Gastrocnemius medialis (tissue), 4 donors: Measurements from ENCODE around the gene CHST3. TPM values are rescaled to one million over a fixed set of nuclear protein-coding genes. Genes with fewer than 3 reads are reported as not detected.
"Not testable (repeated sequence)": the region's sequence is repeated elsewhere in the genome, so short reads cannot be mapped to it uniquely, and the experiment has no call there.

Experiments used
- ATAC-seq, 2 donors: fragments of 150-250 bp; one replicate each; pipeline ENCODE4 v1.9.1; 2016
- DNase-seq, 2 donors: peaks; one replicate each; pipeline ENCODE4 v3.0.0-alpha.2; 2019
- H3K27ac ChIP-seq, 4 donors: fragments of 200-600 bp; sonication (generic); 1 replicate in 1 of 4; 2 replicates in 3 of 4; pipeline ENCODE4 v1.5.1; 2016 to 2018; ENCODE audit warnings: mild to moderate bottlenecking in 2 of 4, moderate library complexity in 1 of 4
- H3K27me3 ChIP-seq, 3 donors: fragments of 200-600 bp; sonication (generic) in 2 of 3; 1 replicate in 1 of 3; 2 replicates in 2 of 3; pipeline versions ENCODE4 v1.5.1 to v1.6.0; 2016 to 2019; ENCODE audit warnings: mild to moderate bottlenecking in 1 of 3, moderate library complexity in 1 of 3
- H3K36me3 ChIP-seq, 2 donors: fragments of 200-600 bp; sonication (generic) in 1 of 2; one replicate each; pipeline ENCODE4 v1.5.1; 2017 to 2018
- H3K4me1 ChIP-seq, 2 donors: fragments of 200-600 bp; sonication (generic) in 1 of 2; one replicate each; pipeline ENCODE4 v1.5.1; 2016 to 2017; ENCODE audit warnings: mild to moderate bottlenecking in 2 of 2
- H3K4me3 ChIP-seq, 4 donors: fragments of 200-600 bp; sonication (generic) in 3 of 4; 1 replicate in 1 of 4; 2 replicates in 3 of 4; pipeline ENCODE4 v1.5.1; 2016 to 2019; ENCODE audit warnings: mild to moderate bottlenecking in 2 of 4
- H3K9me3 ChIP-seq, 3 donors: fragments of 200-600 bp; sonication (generic) in 2 of 3; 1 replicate in 1 of 3; 2 replicates in 2 of 3; pipeline ENCODE4 v1.5.1; 2016 to 2019
- POLR2A ChIP-seq, 2 donors: fragments of 450-650 bp; IDR thresholded peaks; one replicate each; pipeline ENCODE4 v1.6.1; 2017; ENCODE audit warnings: antibody characterized with exemption in 2 of 2, mild to moderate bottlenecking in 2 of 2, moderate library complexity in 2 of 2
- in situ Hi-C, 4 donors: fragments of 200-750 bp; cut with MboI; loops; one replicate each; pipeline versions ENCODE4 v1.15.0 to v1.8.0; 2017; ENCODE audit warnings: low sequenced_read_pairs in 4 of 4
- intact Hi-C: fragments of 100-400 bp; cut with DNase I; formaldehyde crosslinking; loops from one replicate; pipeline ENCODE4 v1.15.1; 2023; ENCODE audit warnings: low total_unique reads
- total RNA-seq, 4 donors: library from RNA; depleted of rRNA; stranded (reverse); fragments of >200 nt; gene quantifications; one replicate each; pipeline versions ENCODE4 v1.1.0 to v1.2.3, GENCODE V29; 2016
- TF ChIP-seq, protein P1 (sequence below), 5 experiments: fragments of 450-650 bp in 3 of 5; fragments of 200-600 bp in 2 of 5; sonication (generic) in 2 of 5; IDR thresholded peaks in 4 of 5; conservative IDR thresholded peaks in 1 of 5; 1 replicate in 4 of 5; 2 replicates in 1 of 5; pipeline ENCODE4 v1.5.1; 2016 to 2019; ENCODE audit warnings: antibody characterized with exemption in 5 of 5, mild to moderate bottlenecking in 3 of 5, moderate library complexity in 3 of 5

The CHST3 gene
- total RNA-seq, 4 donors from 2014 or later: 11.5 to 31.6 (median 16.3) TPM

DNA sequence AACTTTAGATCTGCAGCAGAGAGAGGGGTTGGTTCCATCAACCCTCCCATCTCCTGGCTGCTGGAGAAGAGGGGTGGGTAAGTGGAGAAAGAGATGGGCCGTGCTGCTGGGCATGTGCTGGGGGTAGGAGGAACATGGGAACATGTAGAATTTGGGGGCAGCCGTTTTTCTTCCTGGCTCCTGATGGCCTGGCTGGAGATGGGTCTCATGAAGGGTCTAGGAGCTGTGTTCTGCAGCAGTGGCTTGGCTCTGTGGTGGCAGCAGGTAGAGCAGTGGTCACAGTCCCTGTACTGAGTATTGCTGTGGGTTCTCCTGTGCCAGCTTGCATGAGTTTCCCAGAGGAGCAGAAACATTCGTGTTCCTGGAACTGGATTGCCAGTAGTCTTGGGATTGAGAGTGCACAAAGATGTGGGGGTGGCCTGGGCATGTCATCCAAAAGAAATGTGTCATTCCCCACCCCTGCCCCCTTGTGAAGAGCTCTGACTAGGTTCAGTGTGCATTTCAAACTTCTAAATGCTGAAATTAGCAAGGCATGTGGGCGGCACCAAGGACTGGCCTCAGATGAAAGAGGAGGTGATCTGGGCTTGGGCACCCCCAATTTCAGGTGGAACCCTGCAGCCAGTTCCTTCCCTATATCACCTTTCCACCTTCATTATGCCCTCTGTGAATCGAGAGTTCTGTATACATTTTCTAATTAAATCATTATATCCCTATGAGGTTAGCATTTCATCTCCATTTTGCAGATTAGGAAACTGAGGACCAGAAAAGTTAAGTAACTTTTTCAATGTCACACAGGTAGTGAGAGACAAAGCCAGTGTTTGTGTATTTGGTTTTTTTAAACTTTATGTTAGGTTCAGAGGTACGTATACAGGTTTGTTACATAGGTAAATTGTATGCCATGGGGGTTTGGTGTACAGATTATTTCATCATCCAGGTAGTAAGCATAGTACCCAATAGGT is 2.1 kb downstream of the CHST3 start:
- Histone ChIP-seq H3K27me3 (no peaks in the 10 kb centered on the region), H3K9me3 (no peaks in the 10 kb centered on the region), H3K27ac (peak overlapping the region; percentile 96 to 99 (median 97)), H3K4me3 (peak overlapping the region; percentile 73 to 83 (median 79)), H3K36me3 (no peaks in the 10 kb centered on the region), H3K4me1 (peaks cover 62 to 72% of the 10 kb centered on the region in 2 donors)
- TF ChIP-seq, protein P1, sequence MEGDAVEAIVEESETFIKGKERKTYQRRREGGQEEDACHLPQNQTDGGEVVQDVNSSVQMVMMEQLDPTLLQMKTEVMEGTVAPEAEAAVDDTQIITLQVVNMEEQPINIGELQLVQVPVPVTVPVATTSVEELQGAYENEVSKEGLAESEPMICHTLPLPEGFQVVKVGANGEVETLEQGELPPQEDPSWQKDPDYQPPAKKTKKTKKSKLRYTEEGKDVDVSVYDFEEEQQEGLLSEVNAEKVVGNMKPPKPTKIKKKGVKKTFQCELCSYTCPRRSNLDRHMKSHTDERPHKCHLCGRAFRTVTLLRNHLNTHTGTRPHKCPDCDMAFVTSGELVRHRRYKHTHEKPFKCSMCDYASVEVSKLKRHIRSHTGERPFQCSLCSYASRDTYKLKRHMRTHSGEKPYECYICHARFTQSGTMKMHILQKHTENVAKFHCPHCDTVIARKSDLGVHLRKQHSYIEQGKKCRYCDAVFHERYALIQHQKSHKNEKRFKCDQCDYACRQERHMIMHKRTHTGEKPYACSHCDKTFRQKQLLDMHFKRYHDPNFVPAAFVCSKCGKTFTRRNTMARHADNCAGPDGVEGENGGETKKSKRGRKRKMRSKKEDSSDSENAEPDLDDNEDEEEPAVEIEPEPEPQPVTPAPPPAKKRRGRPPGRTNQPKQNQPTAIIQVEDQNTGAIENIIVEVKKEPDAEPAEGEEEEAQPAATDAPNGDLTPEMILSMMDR (IDR thresholded peaks at IDR 0.05 in 4 of 5, conservative IDR thresholded peaks at IDR 0.05 in 1 of 5): no peak
- no peak for TF ChIP-seq POLR2A (IDR thresholded peaks at IDR 0.05)
- in situ Hi-C loops: loop anchor here in 3 of 4 donors (25.0 kb wide), 1 partner anchor 371 kb away; no protein-coding TSS in a partner anchor
- no peak for ATAC-seq
- intact Hi-C loops: no loop called here
- no peak for DNase-seq

DNA sequence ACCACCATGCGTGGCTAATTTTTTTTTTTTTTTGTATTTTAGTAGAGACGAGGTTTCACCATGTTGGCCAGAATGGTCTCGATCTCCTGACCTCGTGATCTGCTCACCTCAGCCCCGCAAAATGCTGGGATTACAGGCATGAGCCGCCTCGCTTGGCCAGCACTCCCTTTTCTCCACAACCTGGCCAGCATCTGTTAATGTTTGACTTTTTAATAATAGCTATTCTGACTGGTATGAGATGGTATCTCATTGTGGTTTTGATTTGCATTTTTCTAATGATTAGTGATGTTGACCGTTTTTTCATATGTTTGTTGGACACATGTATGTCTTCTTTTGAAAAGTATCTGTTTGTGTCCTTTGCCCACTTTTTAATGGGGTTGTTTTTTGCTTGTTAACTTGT is 3.8 kb downstream of the CHST3 start:
- DNase-seq, H3K27me3 ChIP-seq, ATAC-seq, H3K36me3 ChIP-seq, H3K4me3 ChIP-seq, H3K9me3 ChIP-seq, intact Hi-C loops: not testable (repeated sequence)
- H3K4me1 ChIP-seq: peaks cover 74 to 82% of the 10 kb centered on the region in 2 donors
- in situ Hi-C loops: loop anchor here in 3 of 4 donors (25.0 kb wide), 1 partner anchor 369 kb away; no protein-coding TSS in a partner anchor
- peak overlapping the region in 2 of 4 donors; percentile 91 to 93 for H3K27ac ChIP-seq

DNA sequence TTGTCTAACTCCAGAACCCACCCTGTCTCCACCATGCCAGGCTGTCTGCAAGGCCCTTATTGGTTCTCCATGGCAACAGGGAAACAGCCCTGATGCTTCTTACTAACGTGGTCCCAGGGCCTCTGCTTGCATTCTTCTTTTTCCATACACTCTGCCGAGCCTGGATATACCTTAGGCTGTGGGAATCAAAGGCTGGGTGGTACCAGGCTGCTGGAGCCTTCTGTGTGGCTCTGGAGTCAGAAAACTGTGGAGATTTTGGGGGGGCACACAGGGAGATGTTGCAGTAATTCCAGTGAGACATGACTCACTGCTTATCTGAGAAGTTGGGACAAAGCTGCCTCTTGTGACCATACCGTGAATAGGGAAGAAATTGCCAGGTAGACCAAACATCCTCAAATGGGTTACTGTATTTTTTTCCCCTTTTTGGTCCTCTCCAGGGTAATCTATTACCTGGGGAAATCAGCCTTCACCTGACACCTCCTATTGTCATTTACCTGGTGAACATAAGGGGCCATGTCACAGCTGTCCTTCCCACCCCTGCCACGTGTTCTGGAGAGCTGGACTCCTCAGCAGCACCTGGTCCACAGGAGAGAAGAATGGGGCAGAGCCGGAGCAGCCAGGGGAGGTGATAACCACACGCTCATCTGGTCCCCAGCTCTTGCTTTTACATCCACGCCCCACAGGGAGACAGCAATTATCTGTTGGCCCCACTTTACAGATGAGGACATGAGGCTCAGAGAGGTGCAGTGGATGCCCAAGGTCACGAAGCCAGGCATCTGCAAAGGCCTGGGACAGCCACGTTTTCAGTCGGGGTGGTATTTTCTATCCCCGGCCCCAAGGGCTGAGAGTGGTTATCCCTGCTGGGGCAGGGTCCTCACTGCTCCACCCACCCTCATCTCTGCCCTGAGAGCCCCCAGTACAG is 4.6 kb downstream of the CHST3 start:
- H3K4me1 ChIP-seq: peaks cover 78 to 85% of the 10 kb centered on the region in 2 donors
- no peaks in the 10 kb centered on the region for H3K36me3 ChIP-seq
- H3K27ac ChIP-seq: peak overlapping the region; percentile 54 to 93 (median 84)
- H3K4me3 ChIP-seq: no peak overlapping the region
- ATAC-seq (no peak), DNase-seq (no peak)
- TF ChIP-seq, protein P1 (IDR thresholded peaks at IDR 0.05 in 4 of 5, conservative IDR thresholded peaks at IDR 0.05 in 1 of 5): no peak
- no peak for TF ChIP-seq POLR2A (IDR thresholded peaks at IDR 0.05)
- intact Hi-C loops (no loop called here), in situ Hi-C loops (loop anchor here in 3 of 4 donors (25.0 kb wide), 1 partner anchor 368 kb away; no protein-coding TSS in a partner anchor)
- H3K9me3 ChIP-seq: no peaks in the 10 kb centered on the region
- no peaks in the 10 kb centered on the region for H3K27me3 ChIP-seq

DNA sequence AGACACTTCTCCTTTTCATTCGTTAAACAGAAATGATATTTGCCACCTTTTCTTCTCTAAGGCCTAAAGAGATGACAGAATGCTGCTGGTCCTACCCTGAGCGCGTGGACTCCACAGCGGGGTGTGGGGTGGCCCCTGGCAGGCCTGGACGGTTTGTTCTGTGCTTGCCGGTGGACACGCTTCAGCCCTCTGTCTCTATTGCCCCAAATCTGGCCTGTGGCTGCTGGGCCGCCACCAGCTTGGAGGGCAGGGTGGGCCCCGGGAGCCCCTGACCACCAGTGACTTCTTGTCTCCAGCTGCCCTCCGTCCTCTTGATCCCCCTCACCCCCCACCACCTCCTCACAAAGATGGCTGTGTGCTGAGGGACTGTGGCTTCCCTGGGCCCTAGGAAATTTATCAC is 5.7 kb downstream of the CHST3 start:
- intact Hi-C loops: no loop called here
- DNase-seq (no peak), ATAC-seq (no peak)
- no peaks in the 10 kb centered on the region for H3K9me3 ChIP-seq
- H3K36me3 ChIP-seq: no peaks in the 10 kb centered on the region
- peak overlapping the region; percentile 54 to 93 (median 84) for H3K27ac ChIP-seq
- H3K4me1 ChIP-seq: peaks cover 88 to 95% of the 10 kb centered on the region in 2 donors
- no peaks in the 10 kb centered on the region for H3K27me3 ChIP-seq
- peak overlapping the region in 2 of 4 donors; percentile 2 to 36 for H3K4me3 ChIP-seq
- in situ Hi-C loops: loop anchor here in 3 of 4 donors (25.0 kb wide), 1 partner anchor 367 kb away; no protein-coding TSS in a partner anchor
- no peak for TF ChIP-seq POLR2A (IDR thresholded peaks at IDR 0.05)
- TF ChIP-seq, protein P1 (IDR thresholded peaks at IDR 0.05 in 4 of 5, conservative IDR thresholded peaks at IDR 0.05 in 1 of 5): no peak
